Hepatocyte (in vitro differentiated cells): Measurements from ENCODE around the gene SPTLC1. TPM values are rescaled to one million over a fixed set of nuclear protein-coding genes. Genes with fewer than 3 reads are reported as not detected.
"Not testable (repeated sequence)": the region's sequence is repeated elsewhere in the genome, so short reads cannot be mapped to it uniquely, and the experiment has no call there.

ENCODE experiments used
- DNase-seq: peaks from one replicate; pipeline ENCODE4 v3.0.0-alpha.2; 2016; ENCODE audit warnings: low spot score
- H2AFZ ChIP-seq: fragments of 200-600 bp; sonication (generic); 2 replicates; pipeline ENCODE4 v1.6.0; 2016; ENCODE audit warnings: antibody characterized with exemption, mild to moderate bottlenecking
- H3K27ac ChIP-seq: fragments of 200-600 bp; sonication (generic); 2 replicates; pipeline ENCODE4 v1.5.1; 2016; ENCODE audit warnings: mild to moderate bottlenecking
- H3K27me3 ChIP-seq: fragments of 200-600 bp; sonication (generic); 2 replicates; pipeline ENCODE4 v1.6.1; 2016
- H3K36me3 ChIP-seq: fragments of 200-600 bp; sonication (generic); replicated peaks from 2 replicates; pipeline ENCODE4 v1.5.1; 2016; ENCODE audit warnings: low read depth; ENCODE audit not compliant: insufficient read depth
- H3K4me1 ChIP-seq: fragments of 200-600 bp; sonication (generic); 2 replicates; pipeline ENCODE4 v1.5.1; 2016; ENCODE audit warnings: mild to moderate bottlenecking, moderate library complexity; ENCODE audit not compliant: insufficient read depth
- H3K4me2 ChIP-seq: fragments of 200-600 bp; sonication (generic); 2 replicates; pipeline ENCODE4 v1.6.0; 2016
- H3K4me3 ChIP-seq: fragments of 200-600 bp; sonication (generic); 2 replicates; pipeline ENCODE4 v1.5.1; 2016; ENCODE audit warnings: mild to moderate bottlenecking
- H3K79me2 ChIP-seq: fragments of 200-600 bp; sonication (generic); 2 replicates; pipeline ENCODE4 v1.6.0; 2017; ENCODE audit warnings: mild to moderate bottlenecking
- H3K9me2 ChIP-seq: fragments of 200-600 bp; sonication (generic); replicated peaks from 2 replicates; pipeline ENCODE4 v1.6.0; 2017; ENCODE audit warnings: mild to moderate bottlenecking; ENCODE audit not compliant: insufficient read depth
- H3K9me3 ChIP-seq: fragments of 200-600 bp; sonication (generic); 2 replicates; pipeline ENCODE4 v1.5.1; 2016; ENCODE audit warnings: low read depth, mild to moderate bottlenecking
- H4K20me1 ChIP-seq: fragments of 200-600 bp; sonication (generic); 2 replicates; pipeline ENCODE4 v1.6.0; 2016; ENCODE audit warnings: mild to moderate bottlenecking; ENCODE audit not compliant: insufficient read depth, poor library complexity, severe bottlenecking
- CTCF ChIP-seq: fragments of 200-600 bp; sonication (generic); IDR thresholded peaks from 2 replicates; pipeline ENCODE4 v1.5.1; 2016; ENCODE audit warnings: antibody characterized with exemption, mild to moderate bottlenecking; ENCODE audit not compliant: poor library complexity
- EZH2 ChIP-seq: fragments of 200-600 bp; sonication (generic); IDR thresholded peaks from 2 replicates; pipeline ENCODE4 v1.6.1; 2016; ENCODE audit warnings: antibody characterized with exemption, mild to moderate bottlenecking, borderline replicate concordance
- EZH2phosphoT487 ChIP-seq: fragments of 200-600 bp; sonication (generic); IDR thresholded peaks from one replicate; pipeline ENCODE4 v1.6.1; 2018; ENCODE audit warnings: antibody characterized with exemption, mild to moderate bottlenecking, low read depth, moderate library complexity; ENCODE audit not compliant: unreplicated experiment, severe bottlenecking
- WGBS: methylation state at CpG from one replicate; pipeline ENCODE4 v1.1.6; 2016; ENCODE audit warnings: low lambda C conversion rate; ENCODE audit errors: missing lambda C conversion rate; 5-methylcytosine and 5-hydroxymethylcytosine counted together
- polyA plus RNA-seq: library from polyadenylated mRNA; unstranded; fragments of >200 nt; fragmentation: Nextera tagmentation; extraction: Ambion mirVana; gene quantifications from 2 replicates; pipeline ENCODE4 v1.2.1, GENCODE V29; 2016
- total RNA-seq: library from RNA; depleted of rRNA; stranded (reverse); fragments of >200 nt; gene quantifications from 2 replicates; pipeline ENCODE4 v1.2.3, GENCODE V29; 2014

The SPTLC1 gene
- total and polyA plus RNA-seq, 2 experiments from 2014 or later: 67.6 to 101 TPM

- Histone ChIP-seq H3K4me1 (no peaks in the 10 kb centered on the region), H2AFZ (no peak overlapping the region), H3K27ac (no peak overlapping the region), H3K36me3 (no peaks in the 10 kb centered on the region), H3K27me3 (peaks cover 3% of the 10 kb centered on the region), H3K79me2 (no peaks in the 10 kb centered on the region), H3K4me2 (no peak overlapping the region), H3K9me2 (no peaks in the 10 kb centered on the region), H3K4me3 (no peak overlapping the region), H4K20me1 (no peaks in the 10 kb centered on the region), H3K9me3 (no peaks in the 10 kb centered on the region)
- no peak for DNase-seq
- no peak for TF ChIP-seq EZH2
- no peak for TF ChIP-seq EZH2phosphoT487
- no peak for TF ChIP-seq CTCF
These were observed 4.9 kb upstream of the SPTLC1 start for GRCh38 chr9:92120138-92120537.

GRCh38 chr9:92119586-92119985 is 4.4 kb upstream of the SPTLC1 start:
- Histone ChIP-seq H3K9me2 (no peaks in the 10 kb centered on the region), H3K4me3 (no peak overlapping the region), H3K27ac (no peak overlapping the region), H3K4me2 (no peak overlapping the region), H3K27me3 (peaks cover 3% of the 10 kb centered on the region), H3K79me2 (peaks cover 5% of the 10 kb centered on the region), H4K20me1 (no peaks in the 10 kb centered on the region), H3K9me3 (no peaks in the 10 kb centered on the region), H3K4me1 (no peaks in the 10 kb centered on the region), H3K36me3 (no peaks in the 10 kb centered on the region), H2AFZ (no peak overlapping the region)
- 80% methylated on average over 4 of the region's 4 CpGs for WGBS
- no peak for TF ChIP-seq EZH2
- TF ChIP-seq CTCF: no peak
- no peak for TF ChIP-seq EZH2phosphoT487
- DNase-seq: no peak

- Histone ChIP-seq H3K4me2 (no peak overlapping the region), H3K9me2 (no peaks in the 10 kb centered on the region), H3K36me3 (peaks cover 4% of the 10 kb centered on the region), H3K79me2 (peaks cover 38% of the 10 kb centered on the region), H3K9me3 (no peaks in the 10 kb centered on the region), H4K20me1 (no peaks in the 10 kb centered on the region), H3K4me3 (no peak overlapping the region), H2AFZ (no peak overlapping the region), H3K27ac (no peak overlapping the region), H3K27me3 (no peaks in the 10 kb centered on the region), H3K4me1 (no peaks in the 10 kb centered on the region)
- no peak for TF ChIP-seq CTCF
- no peak for TF ChIP-seq EZH2
- no peak for TF ChIP-seq EZH2phosphoT487
- DNase-seq: no peak
- WGBS: 97% methylated on average over 4 of the region's 4 CpGs
These were observed 7.1 kb downstream of the SPTLC1 start for GRCh38 chr9:92108122-92108521.

- peaks cover 25% of the 10 kb centered on the region for H3K79me2 ChIP-seq
- H3K4me2 ChIP-seq, H3K27ac ChIP-seq, H3K27me3 ChIP-seq, H3K9me2 ChIP-seq, H3K9me3 ChIP-seq, H2AFZ ChIP-seq, H3K4me1 ChIP-seq, H3K36me3 ChIP-seq, DNase-seq, H3K4me3 ChIP-seq, H4K20me1 ChIP-seq: not testable (repeated sequence)
- 97% methylated on average over 33 of the region's 36 CpGs for WGBS
These were observed 9.6 kb downstream of the SPTLC1 start for GRCh38 chr9:92105446-92106225.

- H3K9me3 ChIP-seq, DNase-seq, H3K9me2 ChIP-seq, H3K4me1 ChIP-seq, H3K4me2 ChIP-seq, H3K36me3 ChIP-seq, H3K27ac ChIP-seq, H4K20me1 ChIP-seq, H2AFZ ChIP-seq, H3K27me3 ChIP-seq, H3K4me3 ChIP-seq: not testable (repeated sequence)
- 100% methylated on average over 14 of the region's 14 CpGs for WGBS
- H3K79me2 ChIP-seq: peaks cover 17% of the 10 kb centered on the region
These were observed 11.6 kb downstream of the SPTLC1 start for GRCh38 chr9:92103601-92104000.
